ENCODE results near the gene SAPCD1.

Gene SAPCD1

DNA sequence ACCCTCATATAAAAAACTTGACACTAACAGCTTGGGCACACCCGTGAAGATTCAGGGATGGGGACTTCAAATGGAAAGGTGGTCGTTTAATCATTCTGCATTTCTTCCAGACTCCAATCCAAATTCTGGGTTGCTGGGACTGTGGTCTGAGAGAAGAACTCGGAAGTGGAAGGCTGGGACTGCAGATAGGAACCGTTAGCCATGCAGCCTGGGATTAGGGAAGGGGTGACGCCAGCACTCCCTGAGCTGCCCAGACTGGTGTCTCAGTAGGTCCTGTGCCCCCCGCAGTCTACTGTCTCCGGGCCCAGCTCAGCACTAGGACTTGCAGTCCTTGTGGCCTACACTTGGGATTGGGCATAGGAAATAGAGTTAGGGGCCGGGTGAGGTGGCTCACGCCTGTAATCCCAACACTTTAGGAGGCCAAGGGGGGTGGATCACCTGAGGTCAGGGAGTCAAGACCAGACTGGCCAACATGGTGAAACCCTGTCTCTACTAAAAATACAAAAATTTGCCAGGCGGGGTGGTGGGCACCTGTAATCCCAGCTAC lies 25.6 kb upstream of the SAPCD1 start:
- Histone ChIP-seq H3K4me3 (peak overlapping the region; percentile 89), H3K36me3 (peaks cover 34% of the 10 kb centered on the region), H3K27ac (peak overlapping the region; percentile 99), H3K4me2 (peak overlapping the region; percentile 98), H3K9ac (peak overlapping the region; percentile 97), H3K4me1 (peaks cover 68% of the 10 kb centered on the region), H3K9me3 (no peaks in the 10 kb centered on the region), H4K20me1 (peaks cover 27% of the 10 kb centered on the region), H3K27me3 (no peaks in the 10 kb centered on the region)
- TF ChIP-seq Cebpa-rat (IDR thresholded peaks at IDR 0.05): no peak

DNA sequence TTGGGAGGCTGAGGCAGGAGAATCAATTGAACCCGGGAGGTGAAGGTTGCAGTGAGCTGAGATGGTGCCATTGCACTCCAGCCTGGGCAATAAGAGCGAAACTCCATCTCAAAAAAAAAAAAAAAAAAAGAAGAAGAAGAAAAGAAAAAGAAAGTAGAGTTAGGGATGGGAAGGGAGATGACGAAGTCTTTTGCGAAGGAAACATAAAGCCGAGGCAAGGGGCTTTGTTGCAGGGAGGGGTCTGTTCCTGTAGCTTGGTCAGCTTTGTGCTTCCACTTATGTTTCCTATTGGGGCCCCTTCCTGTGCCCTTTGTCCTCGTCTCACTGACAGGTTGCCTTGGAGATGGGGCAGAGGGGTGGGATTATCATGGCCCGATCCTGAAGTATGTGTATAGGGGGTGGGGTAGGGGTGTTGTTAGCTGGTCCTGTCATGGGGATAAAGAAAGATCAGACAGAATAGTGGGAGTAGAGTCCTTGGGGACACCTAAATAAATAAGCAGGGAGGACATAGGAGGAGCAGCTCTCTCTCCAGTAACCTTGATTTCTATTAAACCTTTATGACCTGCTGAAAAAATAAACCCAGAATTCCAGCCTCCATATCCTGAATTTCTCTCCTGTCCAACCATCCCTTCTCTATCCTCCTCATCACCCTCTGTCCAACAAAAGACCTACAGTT lies 25.0 kb upstream of the SAPCD1 start:
- peaks cover 68% of the 10 kb centered on the region for H3K4me1 ChIP-seq
- H3K27ac ChIP-seq: peak overlapping the region; percentile 99
- H4K20me1 ChIP-seq: peaks cover 21% of the 10 kb centered on the region
- no peaks in the 10 kb centered on the region for H3K27me3 ChIP-seq
- peak overlapping the region; percentile 89 for H3K4me3 ChIP-seq
- H3K36me3 ChIP-seq: peaks cover 34% of the 10 kb centered on the region
- H3K9me3 ChIP-seq: no peaks in the 10 kb centered on the region
- H3K4me2 ChIP-seq: peak overlapping the region; percentile 98
- peak overlapping the region; percentile 97 for H3K9ac ChIP-seq
- TF ChIP-seq Cebpa-rat (IDR thresholded peaks at IDR 0.05): no peak

DNA sequence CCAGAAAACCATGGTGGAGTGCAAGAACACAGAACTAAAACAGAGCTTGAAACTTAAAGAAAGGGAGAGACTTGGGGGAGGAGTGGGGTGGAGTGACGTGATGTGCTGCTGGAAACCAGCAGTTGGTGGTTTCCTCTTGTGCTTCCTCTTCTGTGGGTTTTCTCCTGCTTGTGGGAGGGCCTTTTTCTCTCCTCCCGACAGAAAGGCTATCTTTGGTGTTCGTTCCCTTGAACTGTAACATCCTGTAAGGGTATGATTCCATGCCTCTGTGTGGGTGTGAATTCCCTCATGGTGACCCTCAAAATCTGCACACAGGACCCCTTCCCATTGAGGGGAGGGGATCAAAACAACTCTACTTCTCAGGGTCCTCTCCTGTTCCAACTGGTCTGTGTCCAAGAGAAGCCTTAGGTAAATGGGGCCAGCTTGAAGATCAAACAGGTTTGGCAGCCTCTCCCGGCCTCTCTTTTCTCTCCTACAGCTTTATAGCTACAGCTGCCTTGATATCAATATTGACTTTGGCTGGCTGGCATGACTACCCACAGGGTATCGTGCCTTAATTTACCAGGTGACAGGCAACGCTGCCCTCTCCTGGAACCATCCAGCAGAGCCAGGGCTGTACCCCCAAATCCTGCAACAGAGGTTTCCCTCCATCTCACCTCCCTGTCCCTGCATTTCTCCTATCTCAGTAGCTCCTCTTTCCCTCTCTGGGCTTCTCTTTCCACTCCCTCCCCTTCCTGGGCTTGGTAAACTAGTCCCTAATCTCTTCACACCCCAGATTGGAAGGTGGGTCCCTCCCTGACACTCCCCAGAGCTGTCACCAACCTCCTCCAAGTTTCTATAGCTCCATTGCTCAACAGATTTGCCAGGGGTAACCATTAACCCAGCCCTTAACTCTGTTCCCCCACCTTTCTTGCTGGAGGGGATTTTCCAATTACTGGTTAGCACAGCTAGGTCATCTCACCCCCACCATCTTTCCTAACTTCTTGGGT lies 24.2 kb upstream of the SAPCD1 start:
- H3K27me3 ChIP-seq: no peaks in the 10 kb centered on the region
- peaks cover 63% of the 10 kb centered on the region for H3K4me1 ChIP-seq
- H4K20me1 ChIP-seq: peaks cover 15% of the 10 kb centered on the region
- H3K27ac ChIP-seq: peak overlapping the region; percentile 99
- no peak for TF ChIP-seq Cebpa-rat (IDR thresholded peaks at IDR 0.05)
- H3K4me3 ChIP-seq: peak overlapping the region; percentile 89
- H3K9me3 ChIP-seq: no peaks in the 10 kb centered on the region
- peak overlapping the region; percentile 97 for H3K9ac ChIP-seq
- H3K4me2 ChIP-seq: peak overlapping the region; percentile 98
- H3K36me3 ChIP-seq: peaks cover 34% of the 10 kb centered on the region

DNA sequence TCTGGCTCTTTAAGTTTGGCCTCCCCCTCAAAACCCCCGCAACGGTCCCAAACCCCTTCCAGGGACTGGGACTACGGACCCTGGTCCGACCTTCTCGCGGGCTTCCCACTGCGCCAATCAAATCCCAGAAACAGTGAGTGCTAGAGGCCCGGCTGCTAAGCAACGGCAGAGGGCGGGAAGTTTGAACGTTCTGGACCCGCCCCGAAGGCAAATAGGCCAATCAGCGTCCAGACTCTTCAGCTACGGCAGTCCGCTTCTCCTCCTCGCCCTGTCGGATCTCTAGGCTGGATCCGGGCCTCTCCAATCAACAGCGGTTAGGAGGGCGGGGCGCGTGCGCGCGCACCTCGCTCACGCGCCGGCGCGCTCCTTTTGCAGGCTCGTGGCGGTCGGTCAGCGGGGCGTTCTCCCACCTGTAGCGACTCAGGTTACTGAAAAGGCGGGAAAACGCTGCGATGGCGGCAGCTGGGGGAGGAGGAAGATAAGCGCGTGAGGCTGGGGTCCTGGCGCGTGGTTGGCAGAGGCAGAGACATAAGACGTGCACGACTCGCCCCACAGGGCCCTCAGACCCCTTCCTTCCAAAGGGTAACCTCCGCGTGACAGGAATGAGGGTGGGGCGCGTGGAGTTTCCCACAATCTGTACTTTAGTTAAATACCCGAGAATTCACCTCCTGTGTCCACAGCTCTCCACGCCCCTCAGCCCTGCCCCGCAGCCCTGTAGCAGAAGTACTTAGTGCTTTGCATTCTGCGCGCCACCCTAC lies 22.6 kb upstream of the SAPCD1 start, which contains the start of gene MSH5:
Gene MSH5 (plus strand): TSS at position 367 of the 758 bp plus-strand sequence. CDS start 462 bp downstream, outside the sequence.
- Histone ChIP-seq H3K9me3 (no peaks in the 10 kb centered on the region), H4K20me1 (no peaks in the 10 kb centered on the region; the same call in 1 of the 2 replicates), H3K4me2 (peak within 1 kb of the TSS; percentile 98), H3K9ac (peak within 1 kb of the TSS; percentile 97), H3K4me3 (peak within 1 kb of the TSS; percentile 89), H3K4me1 (peaks cover 62% of the 10 kb centered on the region), H3K27ac (peak within 1 kb of the TSS; percentile 99), H3K27me3 (no peaks in the 10 kb centered on the region), H3K36me3 (peaks cover 36% of the 10 kb centered on the region)
- no peak for TF ChIP-seq Cebpa-rat (IDR thresholded peaks at IDR 0.05)

DNA sequence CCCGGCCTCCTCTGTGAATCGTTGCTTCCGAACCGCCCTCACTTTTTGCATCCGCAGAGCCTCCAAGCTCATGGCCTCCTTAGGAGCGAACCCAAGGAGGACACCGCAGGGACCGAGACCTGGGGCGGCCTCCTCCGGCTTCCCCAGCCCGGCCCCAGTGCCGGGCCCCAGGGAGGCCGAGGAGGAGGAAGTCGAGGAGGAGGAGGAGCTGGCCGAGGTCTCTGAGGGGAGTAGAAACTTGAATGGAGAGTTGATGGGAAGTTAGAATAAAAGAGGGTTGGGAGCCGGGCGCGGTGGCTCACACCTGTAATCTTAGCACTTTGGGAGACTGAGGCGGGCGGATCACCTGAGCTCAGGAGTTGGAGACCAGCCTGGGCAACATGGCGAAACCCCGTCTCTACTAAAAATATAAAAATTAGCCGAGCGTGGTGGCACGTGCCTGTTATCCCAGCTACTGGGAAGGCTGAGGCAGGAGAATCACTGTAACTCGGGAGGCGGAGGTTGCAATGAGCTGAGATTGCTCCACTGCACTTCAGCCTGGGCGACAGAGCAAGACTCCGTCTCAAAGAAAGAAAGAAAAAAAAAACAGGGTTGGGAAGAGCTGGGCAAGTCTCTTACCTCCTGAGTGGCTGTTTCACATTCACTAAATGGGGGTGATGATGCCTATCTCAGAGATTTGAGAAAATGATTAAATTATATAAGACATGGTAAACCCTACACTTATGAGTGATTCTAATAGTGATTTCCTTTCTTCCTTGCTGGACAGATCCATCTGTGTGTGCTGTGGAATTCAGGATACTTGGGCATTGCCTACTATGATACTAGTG lies 21.8 kb upstream of the SAPCD1 start:
- Histone ChIP-seq H3K27ac (peak overlapping the region; percentile 96), H3K4me2 (peak overlapping the region; percentile 98), H3K27me3 (no peaks in the 10 kb centered on the region), H3K4me1 (peaks cover 66% of the 10 kb centered on the region), H3K36me3 (peaks cover 41% of the 10 kb centered on the region), H4K20me1 (no peaks in the 10 kb centered on the region), H3K9ac (peak overlapping the region; percentile 97), H3K4me3 (peak overlapping the region; percentile 89), H3K9me3 (no peaks in the 10 kb centered on the region)
- no peak for TF ChIP-seq Cebpa-rat (IDR thresholded peaks at IDR 0.05)

DNA sequence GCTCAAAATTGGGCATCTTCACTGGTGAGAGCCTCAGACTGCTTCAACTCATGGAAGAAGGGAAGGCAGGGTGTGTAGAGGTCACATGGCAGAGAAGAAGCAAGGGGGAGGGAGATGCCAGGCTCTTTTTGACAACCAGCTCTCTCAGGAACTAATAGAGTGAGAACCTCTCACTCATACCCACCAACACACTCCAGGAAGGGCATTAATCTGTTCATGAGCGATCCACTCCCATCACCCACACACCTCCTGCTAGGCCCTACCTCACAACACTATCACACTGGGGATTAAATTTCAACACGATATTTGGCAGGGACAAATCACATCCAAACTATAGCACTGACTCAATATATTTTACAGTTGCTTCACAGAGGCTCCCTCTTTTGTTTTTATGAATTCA lies 20.6 kb upstream of the SAPCD1 start:
- peak overlapping the region; percentile 98 for H3K4me2 ChIP-seq
- peaks cover 63% of the 10 kb centered on the region for H3K4me1 ChIP-seq
- TF ChIP-seq Cebpa-rat (IDR thresholded peaks at IDR 0.05): no peak
- peak overlapping the region; percentile 96; the same call in 1 of the 2 replicates for H3K27ac ChIP-seq
- H3K4me3 ChIP-seq: no peak overlapping the region
- H4K20me1 ChIP-seq: no peaks in the 10 kb centered on the region
- no peaks in the 10 kb centered on the region for H3K9me3 ChIP-seq
- H3K36me3 ChIP-seq: peaks cover 53% of the 10 kb centered on the region
- H3K27me3 ChIP-seq: no peaks in the 10 kb centered on the region
- no peak overlapping the region for H3K9ac ChIP-seq

DNA sequence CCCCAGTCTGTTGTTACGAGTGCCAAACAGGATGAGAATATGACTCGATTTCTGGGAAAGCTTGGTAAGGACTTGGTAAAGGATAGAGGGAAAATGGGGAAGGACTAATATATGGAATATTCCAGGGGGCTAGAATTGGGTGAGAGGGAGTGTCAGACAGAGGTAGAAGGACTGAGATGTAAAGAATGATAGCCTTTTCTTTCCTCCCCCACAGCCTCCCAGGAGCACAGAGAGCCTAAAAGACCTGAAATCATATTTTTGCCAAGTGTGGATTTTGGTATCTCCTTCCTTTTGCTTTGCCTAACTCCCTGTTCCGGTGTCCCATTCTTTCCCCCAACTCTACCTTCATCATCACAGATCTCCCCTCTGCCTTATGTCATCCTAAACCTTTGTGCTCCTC lies 19.6 kb upstream of the SAPCD1 start:
- H3K9ac ChIP-seq: no peak overlapping the region
- H3K27me3 ChIP-seq: no peaks in the 10 kb centered on the region
- no peak overlapping the region for H3K27ac ChIP-seq
- H3K4me3 ChIP-seq: no peak overlapping the region
- no peak overlapping the region for H3K4me2 ChIP-seq
- no peaks in the 10 kb centered on the region for H3K9me3 ChIP-seq
- no peaks in the 10 kb centered on the region for H4K20me1 ChIP-seq
- TF ChIP-seq Cebpa-rat (IDR thresholded peaks at IDR 0.05): no peak
- H3K4me1 ChIP-seq: peaks cover 53% of the 10 kb centered on the region
- peaks cover 64% of the 10 kb centered on the region for H3K36me3 ChIP-seq

DNA sequence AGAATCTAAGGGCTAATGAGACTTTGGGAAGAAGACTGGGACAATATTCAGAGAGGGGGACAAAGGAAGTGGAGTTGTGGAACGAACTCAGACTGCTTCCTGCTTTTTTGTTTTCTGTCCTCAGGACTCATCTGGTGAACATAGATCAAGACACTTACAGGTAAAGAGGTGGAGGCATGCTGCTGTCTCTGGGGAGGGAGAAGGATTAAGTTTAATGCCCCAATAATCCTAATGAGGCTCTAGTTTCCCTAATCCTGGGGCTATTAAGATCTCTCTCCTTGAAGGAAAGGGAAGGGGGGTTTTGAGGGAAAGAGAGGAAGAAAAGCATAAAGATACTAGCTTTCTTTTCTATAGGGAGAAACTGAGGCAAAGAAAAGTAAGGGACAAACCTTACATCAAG lies 18.0 kb upstream of the SAPCD1 start:
- Histone ChIP-seq H3K4me2 (peak overlapping the region; percentile 36), H3K27ac (peak overlapping the region; percentile 36), H3K9ac (peak overlapping the region; percentile 25), H4K20me1 (no peaks in the 10 kb centered on the region), H3K36me3 (peaks cover 77% of the 10 kb centered on the region), H3K4me1 (peaks cover 41% of the 10 kb centered on the region), H3K9me3 (no peaks in the 10 kb centered on the region), H3K4me3 (no peak overlapping the region), H3K27me3 (no peaks in the 10 kb centered on the region)
- TF ChIP-seq Cebpa-rat (IDR thresholded peaks at IDR 0.05): no peak

Measured in BLaER1 (cell line).